ENCODE data around the gene ZNRD2. TPM values are rescaled to one million over a fixed set of nuclear protein-coding genes. Genes with fewer than 3 reads are reported as not detected.

The ZNRD2 gene
- total and polyA plus RNA-seq, 2 of the 8 experiments (the other 6 are each of a cell fraction or from before 2014, with no cell fraction given) = 53.4 to 125 TPM

DNA sequence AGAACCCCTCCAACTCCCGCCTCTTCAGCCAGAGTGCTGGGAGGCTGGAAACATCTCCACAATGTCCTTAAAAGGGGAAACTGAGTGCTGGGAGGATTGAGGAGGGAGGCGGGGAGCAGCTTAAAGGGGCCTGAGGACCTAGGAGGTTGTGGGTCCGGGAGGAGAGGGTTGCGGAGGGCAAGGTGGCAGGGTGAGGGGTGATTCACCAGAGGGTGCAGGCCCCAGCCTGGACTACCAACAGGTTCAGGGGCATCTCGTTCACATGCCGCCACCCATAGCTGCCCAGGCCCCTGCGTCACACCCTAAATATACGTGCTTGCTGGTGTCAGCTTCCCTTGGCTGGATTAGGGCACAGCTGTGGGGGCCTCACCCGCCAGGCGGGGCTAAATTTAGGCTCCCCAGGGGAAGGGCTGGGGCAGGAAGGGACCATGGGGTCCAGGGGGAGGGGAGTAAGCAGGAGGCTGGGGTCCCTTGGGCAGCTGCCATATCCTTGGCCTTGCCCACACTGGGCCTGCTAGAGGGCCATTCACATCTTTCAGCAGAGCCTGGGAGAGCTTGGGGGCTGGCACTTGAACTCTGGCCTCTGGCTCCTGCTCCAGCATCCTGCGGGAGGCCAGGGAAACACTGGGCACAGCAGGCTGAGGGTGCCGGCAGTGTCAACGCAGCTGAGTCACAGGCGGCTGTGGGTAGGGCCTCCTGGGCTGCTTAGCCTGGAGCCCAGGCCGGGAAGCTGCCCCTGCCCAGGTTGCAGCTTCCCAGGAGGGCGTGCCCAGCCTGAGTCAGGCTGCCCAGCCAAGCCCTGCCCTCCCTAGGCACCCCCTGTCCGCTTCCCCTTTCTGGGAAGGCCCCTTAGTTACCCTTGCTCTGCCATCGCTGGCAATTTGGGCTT, 6.8 kb downstream of the ZNRD2 start:
- Histone ChIP-seq H4K5ac (ENCODE audit: insufficient read length, low read depth, low read length) (no peak overlapping the region), H3K79me1 (ENCODE audit: low read depth, low read length) (no peaks in the 10 kb centered on the region), H4K20me1 (replicated peaks in 1 of 2; ENCODE audit: control insufficient read depth in 1 of 2, insufficient read depth in 2 of 2, low read length in 2 of 2) (peaks cover 10 to 11% of the 10 kb centered on the region in 2 experiments), H3K56ac (replicated peaks; ENCODE audit: insufficient read length, low read depth, low read length) (no peak overlapping the region), H4K91ac (replicated peaks; ENCODE audit: insufficient read length, low read length) (no peak overlapping the region), H4K8ac (ENCODE audit: extremely low read depth, insufficient read depth, low read length) (peak overlapping the region; percentile 57; the same call in 1 of the 2 replicates), H3K4me3 (ENCODE audit: extremely low read depth in 1 of 4, insufficient read depth in 2 of 4, low read depth in 3 of 4, low read length in 4 of 4) (no peak overlapping the region; a peak in 1 of 8 replicates), H2BK20ac (ENCODE audit: low read length) (no peak overlapping the region), H3K27ac (ENCODE audit: low read depth, low read length) (no peak overlapping the region), H3K27me3 (replicated peaks in 1 of 4; ENCODE audit: control insufficient read depth in 3 of 4, extremely low read depth in 1 of 4, insufficient read depth in 3 of 4, low read length in 3 of 4) (peaks cover 8 to 40% (median 29%) of the 10 kb centered on the region in 4 experiments), H3K23ac (ENCODE audit: insufficient read length) (no peak overlapping the region), H3K23me2 (ENCODE audit: low read depth, low read length) (peaks cover 8% of the 10 kb centered on the region; the same call in 1 of the 2 replicates), H3K9ac (replicated peaks in 1 of 4; ENCODE audit: extremely low read depth in 1 of 4, low read depth in 3 of 4, low read length in 3 of 4) (no peak overlapping the region), H2BK5ac (ENCODE audit: low read depth, low read length) (no peak overlapping the region), H3K4ac (replicated peaks; ENCODE audit: insufficient read length, low read depth, low read length) (no peak overlapping the region), H2BK15ac (ENCODE audit: low read length) (no peak overlapping the region), H3K9me3 (ENCODE audit: insufficient read depth in 2 of 2, low read depth in 1 of 2, low read length in 1 of 2) (no peaks in the 10 kb centered on the region), H3K18ac (ENCODE audit: extremely low read depth, low read length) (no peak overlapping the region), H2AFZ (ENCODE audit: low read length) (no peak overlapping the region), H3K4me1 (replicated peaks in 1 of 4; ENCODE audit: control insufficient read depth in 3 of 4, insufficient read depth in 4 of 4, low read length in 3 of 4) (peaks cover 8 to 23% (median 15%) of the 10 kb centered on the region in 4 experiments; a peak in 6 of 7 replicates), H3K36me3 (ENCODE audit: control insufficient read depth in 2 of 4, insufficient read depth in 4 of 4, low read length in 3 of 4) (no peaks in the 10 kb centered on the region), H2BK120ac (replicated peaks; ENCODE audit: low read depth, low read length) (no peak overlapping the region), H3K4me2 (ENCODE audit: insufficient read depth in 1 of 2, low read depth in 2 of 2, low read length in 2 of 2) (peak overlapping the region; percentile 64 to 72; a peak in 1 of 4 replicates), H3K79me2 (ENCODE audit: control insufficient read depth in 1 of 2, insufficient read depth in 2 of 2, low read length in 2 of 2) (no peaks in the 10 kb centered on the region), H3K14ac (ENCODE audit: insufficient read length) (no peak overlapping the region), H2AK5ac (ENCODE audit: low read depth, low read length) (no peak overlapping the region; the same call in 1 of the 2 replicates), H2BK12ac (ENCODE audit: low read depth, low read length) (0 out of 2 replicates have a peak overlapping the region, but pooled peaks have one; percentile 62)
- DNase-seq (ENCODE audit: low read depth in 1 of 2, low spot score in 2 of 2) (no peak), FAIRE-seq (no peak)
- 0 out of 2 replicates have a peak, but pooled peaks have one; percentile 12 for TF ChIP-seq SUZ12 (IDR thresholded peaks at IDR 0.05; ENCODE audit: low read length)
- no peak for TF ChIP-seq CTBP2 (IDR thresholded peaks at IDR 0.05; ENCODE audit: borderline replicate concordance, insufficient read depth, insufficient read length, low read length)
- ChIA-PET CTCF (ENCODE audit: partially characterized antibody) (interaction anchor here (1.0 to 7.2 kb wide), 7 partner anchors 12 to 48 kb away, joined by 3 to 97 read pairs (median 12); partner anchors contain the start of gene KCNK7), POLR2A (ENCODE audit: partially characterized antibody) (interaction anchor here (0.6 to 3.7 kb wide), 8 partner anchors 8 to 212 kb away, joined by 3 to 36 read pairs (median 6); no protein-coding TSS in a partner anchor)
- WGBS, 2 experiments (ENCODE audit: extremely low coverage in 1 of 2, insufficient coverage in 1 of 2, insufficient read length in 1 of 2, insufficient replicate concordance in 2 of 2, low coverage in 1 of 2, low lambda C conversion rate in 2 of 2, missing lambda C conversion rate in 1 of 2) = 79% methylated on average over 18 of the region's 18 CpGs; no CpG with 5 or more reads in 1 of the 2 experiments
